Activated naive CD4-positive, alpha-beta T cell treated with anti-CD3 and anti-CD28 coated beads, Interleukin-2, amount 50 U/mL, for 16 hours (primary cell): ENCODE data around the gene KLHL8.
A peak's percentile ranks its signal among the peaks of the same experiment; 100 is the strongest.

Experiments used
- DNase-seq: peaks from one replicate; pipeline ENCODE4 v3.0.0-alpha.2; 2020

KLHL8 gene

DNA sequence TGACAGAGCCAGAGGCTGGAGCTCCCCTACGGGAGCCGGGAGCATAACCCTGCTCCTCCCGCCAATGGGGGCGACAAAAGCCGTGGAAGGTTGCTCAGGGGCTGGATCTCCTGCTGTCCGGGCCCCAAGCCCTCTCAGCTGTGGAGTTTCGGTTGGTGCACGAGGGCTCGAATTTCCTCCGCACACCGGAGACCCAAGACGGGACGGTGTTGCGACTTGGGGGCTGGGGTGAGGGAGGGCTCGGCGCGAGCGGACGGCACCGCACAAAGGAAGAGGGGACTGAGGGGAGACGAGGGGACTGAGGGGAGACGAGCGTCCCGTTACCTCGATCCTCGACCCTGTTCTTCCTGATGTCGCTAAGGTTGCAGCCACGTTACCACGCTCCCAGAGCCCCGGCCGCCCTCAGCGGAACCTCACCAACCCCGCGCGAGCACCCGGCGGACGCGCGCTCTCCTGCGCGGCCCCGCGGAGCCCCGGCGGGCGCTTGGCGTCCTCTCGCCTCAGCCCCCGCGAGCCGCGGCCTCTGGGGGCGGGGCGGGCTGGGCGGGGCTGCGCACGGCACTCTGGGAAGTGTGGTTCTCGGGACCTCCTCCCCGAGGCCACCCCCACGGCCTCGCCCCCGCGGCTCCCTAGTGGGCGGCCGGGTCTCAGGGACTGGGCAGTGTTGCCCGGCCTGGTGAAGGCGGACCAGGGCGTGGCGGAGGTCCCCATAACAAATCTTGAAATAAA lies at the start of gene KLHL8:
KLHL8 (minus strand) TSS at position 525 of the 729 bp plus-strand sequence. CDS start 25,079 bp downstream, outside the sequence.
- peak; percentile 90 for DNase-seq

DNA sequence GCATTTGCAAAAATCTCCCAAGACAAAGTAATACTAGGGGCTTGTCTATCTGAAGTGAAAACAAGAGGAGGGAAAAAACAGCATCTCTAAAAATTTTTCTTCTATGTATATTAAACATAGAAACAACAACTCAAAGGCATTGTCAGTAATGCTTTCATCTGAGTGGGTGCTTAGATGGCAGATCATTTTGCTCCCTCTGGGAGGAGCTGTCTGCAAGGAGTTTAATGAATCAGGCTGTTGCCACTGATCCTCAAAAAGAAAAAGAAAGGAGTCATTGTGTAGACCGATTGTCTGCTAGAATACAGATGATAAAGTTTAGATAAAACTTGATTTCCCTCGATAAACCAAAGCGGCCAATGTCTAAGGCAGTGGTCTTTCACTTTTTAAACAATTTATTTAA lies 49.7 kb upstream of the KLHL8 start:
- no peak for DNase-seq

DNA sequence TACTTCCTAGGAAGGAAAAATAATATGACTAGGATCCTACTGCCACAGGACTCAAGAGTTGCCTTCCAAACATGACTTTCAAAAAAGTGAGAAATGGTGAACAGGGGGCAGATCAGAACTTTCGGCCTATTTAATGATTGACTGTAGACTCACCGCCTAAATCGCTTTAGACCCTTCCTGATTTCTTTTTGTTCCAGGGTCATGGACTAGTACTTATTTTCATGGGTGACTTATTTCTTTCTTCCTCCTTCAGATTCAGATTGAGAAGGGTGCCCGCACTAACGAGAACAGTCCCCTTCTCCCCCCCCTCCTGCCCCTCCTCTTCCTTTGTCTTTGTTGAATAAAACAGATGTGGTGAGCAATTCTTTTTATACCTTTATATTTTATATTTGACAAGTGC lies 48.0 kb upstream of the KLHL8 start:
- DNase-seq, result no peak

DNA sequence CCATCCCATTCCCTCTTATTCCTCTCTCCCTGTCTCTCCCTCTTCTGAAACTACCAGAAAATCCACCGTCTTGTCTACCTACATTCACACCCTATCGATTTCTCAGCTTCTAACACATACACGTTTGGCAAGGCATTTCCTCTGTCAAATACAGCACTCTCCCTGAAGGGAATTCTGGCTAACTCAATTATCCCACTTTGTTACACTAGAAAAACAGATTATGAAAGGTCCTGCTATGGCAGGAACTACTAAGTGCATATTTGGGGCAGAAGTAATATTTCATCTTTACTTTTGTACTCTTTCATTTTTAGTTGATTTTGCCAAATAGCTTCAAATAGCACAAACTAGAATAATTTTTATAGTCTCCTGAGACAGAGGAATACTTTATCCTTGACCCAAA lies 46.6 kb upstream of the KLHL8 start:
- DNase-seq, result no peak

DNA sequence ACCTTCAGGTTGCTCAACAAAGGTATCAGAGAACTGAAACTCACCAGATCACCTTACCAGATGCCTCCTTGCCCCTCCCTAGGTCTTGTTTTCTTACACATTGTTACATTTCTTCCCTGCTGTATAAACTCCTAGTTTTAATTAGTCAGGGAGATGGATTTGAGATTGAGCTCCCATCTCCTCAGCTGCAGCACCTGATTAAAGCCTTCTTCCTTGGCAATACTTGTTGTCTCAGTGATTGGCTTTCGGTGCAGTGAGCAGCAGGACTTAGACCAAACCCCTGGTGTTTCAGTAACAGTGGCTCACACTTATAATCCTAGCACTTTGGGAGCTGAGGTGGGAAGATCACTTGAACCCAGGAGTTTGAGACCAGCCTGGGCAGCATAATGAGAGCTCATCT lies 42.5 kb upstream of the KLHL8 start:
- DNase-seq, result no peak

DNA sequence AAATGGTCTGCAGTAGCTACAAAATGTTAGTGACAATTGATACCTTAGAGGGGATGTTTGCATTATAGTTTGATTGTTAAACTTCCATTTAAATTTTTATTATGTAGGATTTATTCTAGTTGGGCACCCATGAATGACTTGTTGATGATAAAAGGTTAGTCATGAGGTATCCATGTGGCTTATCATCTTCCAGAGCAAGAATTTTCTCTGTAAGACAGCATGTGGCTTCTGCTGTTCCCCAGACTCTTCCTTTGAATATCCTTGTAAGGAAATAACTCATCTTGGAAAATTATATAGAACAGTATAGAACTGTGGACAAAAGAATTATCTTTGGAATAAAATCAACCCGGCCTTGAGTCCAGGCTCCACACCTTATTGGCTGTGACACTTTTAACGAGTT lies 40.1 kb upstream of the KLHL8 start:
- DNase-seq, result no peak

DNA sequence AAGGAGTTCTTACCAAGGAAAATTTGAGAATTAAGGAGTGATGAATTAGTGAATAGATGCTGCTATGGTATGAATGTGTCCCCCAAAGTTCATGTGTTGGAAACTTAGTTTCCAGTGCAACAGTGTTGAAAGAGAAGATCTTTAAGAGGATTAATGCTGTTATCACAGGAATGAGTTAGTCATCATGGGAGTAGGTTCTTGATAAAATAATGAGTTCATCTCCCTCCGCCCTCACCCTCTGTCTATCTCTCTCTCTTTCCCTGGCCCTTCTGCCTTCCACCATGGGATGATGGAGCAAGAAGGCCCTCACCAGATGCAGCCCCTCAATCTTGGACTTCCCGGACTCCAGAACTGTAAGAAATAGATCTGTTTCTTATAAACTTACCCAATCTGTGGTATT lies 38.3 kb upstream of the KLHL8 start:
- DNase-seq, result no peak

DNA sequence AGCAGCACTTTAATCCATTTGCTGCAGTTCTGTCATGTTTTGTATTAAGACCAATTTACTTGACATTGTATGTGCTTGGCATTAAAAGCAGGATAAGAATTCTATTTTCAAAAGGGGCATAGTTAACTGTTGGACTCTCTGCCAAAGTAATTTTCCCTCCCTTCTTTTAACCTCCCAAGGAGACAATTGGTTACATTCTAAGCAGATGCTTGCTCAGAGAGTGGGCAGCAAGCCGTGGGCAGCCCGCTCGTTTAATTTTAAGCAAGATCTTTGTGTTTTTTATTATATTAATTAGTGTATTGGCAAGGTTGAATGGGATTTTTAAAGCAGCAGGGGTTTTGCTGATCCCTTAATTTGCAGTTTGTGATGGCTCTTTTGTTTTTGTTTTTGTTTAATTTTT lies 37.1 kb upstream of the KLHL8 start:
- DNase-seq, result no peak

DNA sequence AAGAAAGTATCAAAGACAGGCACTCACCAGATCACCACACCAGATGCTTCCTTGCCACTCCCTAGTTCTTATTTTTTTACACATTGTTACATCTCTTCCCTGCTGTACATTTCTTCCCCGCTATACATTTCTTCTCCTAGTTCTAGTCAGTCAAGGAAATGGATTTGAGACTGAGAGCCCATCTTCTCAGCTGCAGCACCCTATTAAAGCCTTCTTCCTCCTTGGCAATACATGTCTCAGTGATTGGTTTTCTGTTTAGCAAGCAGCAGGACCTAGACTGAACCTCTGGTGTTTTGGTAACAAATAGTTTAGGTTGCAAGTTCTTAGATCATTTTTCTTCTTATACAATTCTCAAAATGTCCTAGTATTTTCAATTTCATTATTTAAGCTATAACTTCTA lies 35.3 kb upstream of the KLHL8 start:
- DNase-seq, result no peak

DNA sequence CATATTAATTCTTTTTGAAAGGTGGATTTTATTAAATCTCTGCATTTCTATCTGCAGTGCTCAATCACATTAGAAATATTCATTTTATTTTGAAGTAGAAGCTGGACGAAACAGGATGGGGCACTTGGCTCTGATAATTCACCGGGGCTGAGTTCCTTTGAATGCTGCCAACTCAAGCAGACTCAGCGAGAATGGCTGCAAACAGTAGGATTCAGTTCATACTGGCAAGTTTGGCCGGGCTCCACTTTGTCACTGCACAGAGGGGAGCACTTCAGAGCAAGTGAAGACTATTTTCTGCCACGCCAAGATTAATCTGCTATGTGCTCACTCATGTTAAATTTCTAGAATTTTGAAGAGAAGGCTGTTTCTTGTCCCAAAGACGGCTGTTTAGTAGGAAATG lies 30.7 kb upstream of the KLHL8 start:
- no peak for DNase-seq

DNA sequence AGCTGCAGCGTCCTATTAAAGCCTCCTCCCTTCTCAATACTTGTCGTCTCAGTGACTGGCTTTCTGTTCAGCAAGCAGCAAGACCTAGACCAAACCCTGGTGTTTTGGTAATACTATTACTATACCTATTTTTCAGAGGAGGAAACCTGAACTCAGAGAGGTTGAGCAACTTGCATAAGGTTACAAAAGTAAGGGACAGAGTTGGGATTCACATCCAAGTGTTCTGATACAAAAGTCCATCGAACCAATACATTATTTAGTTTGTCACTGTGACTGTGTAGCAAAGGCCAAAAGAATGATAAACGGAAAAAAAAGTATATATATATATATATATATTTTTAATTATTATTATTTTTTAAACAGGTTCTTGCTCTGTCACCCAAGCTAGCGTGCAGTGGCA lies 29.9 kb upstream of the KLHL8 start:
- no peak for DNase-seq

DNA sequence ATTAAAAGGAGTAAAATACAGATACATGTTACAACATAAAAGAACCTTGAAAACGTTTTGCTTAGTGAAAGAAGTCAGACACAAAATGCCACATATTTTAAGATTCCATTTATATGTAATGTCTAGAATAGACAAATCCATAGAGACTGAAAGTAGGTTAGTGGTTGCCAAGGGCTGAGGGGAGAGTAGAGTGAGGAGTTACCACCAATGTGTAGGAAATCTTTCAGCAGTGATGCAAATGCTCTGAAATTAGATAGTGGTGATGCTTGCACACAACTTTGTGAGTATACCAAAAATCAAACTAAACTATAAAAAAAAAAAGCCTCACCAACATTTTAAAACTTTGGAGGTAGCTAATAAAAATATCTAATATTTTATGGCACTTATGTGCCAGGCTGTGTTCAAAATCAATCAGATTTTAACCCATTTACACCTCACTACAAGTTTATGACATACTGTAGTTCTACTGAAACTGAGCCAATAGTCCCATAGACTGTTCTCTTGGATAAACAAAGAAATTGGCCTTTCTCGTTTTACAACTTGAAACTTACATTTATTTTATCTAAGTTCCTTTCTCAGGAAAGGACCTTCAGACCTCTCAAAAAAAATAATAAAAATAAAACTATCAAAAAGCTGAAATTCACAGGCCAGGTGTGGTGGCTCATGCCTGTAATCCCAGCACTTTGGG lies 29.1 kb upstream of the KLHL8 start:
- DNase-seq, result no peak

DNA sequence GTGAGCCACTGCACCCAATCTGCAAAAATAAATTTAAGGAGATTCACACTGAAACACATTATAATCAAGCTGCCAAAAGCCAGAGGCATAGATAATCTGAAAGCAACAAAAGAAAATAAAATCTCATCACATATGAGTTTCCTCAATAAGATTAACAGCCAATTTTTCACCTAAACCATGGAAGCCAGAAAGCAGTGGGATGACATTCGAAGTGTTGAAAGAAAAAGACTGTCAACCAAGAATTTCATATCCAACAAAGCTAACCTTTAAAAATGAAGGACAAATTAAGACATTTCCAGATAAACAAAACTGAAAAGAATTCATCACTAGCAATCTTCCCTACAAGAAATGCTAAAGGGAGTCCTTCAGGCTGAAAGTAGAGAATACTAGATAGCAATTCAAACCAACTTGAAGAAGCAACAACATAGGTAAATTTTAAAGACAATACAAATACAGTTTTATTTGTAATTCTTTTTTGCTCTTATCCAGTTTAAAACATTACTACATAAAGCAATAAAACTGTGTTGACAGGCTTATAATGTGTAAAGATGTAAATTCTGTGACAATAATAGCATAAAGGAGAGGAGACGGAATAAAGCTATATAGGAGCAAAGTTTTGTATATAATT lies 23.1 kb upstream of the KLHL8 start:
- no peak for DNase-seq

DNA sequence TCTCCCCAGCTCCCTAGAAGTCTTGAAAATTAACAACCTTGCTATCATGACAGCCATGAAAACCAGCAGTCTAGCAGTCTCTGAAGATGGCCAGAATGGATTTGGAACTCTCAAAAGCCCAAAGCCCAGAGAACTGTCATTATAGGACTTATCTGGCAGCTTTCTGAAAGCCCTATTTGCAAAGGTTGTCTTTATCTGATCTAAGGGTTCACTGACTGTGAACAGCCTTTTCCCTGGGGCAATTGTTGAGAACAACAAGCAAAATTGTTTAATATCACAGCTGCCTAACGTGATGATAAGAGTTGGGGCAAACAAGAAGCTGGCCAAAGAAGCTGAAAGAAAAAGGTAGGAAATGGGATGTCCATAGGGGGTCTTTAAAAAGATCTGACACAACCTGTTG lies 20.9 kb upstream of the KLHL8 start:
- no peak for DNase-seq

DNA sequence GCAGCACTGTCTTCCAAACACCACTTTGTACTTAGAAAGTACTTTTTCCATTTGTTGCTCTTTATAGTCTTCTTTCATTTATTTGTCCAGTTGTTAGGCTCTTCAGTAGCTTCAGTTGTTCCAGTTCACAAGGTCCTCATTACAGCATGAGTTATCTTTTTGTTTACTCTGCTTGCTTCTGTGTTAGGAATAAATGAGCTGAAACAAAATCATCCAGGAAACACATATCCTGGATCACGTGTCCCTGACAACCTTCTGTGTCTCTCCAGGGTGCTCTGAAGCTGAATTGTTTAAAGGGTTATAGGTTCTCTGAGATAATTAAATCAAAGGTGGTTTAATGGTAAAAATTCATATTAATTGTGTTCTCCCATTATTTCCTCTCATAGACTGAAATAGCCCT lies 19.9 kb upstream of the KLHL8 start:
- no peak for DNase-seq

DNA sequence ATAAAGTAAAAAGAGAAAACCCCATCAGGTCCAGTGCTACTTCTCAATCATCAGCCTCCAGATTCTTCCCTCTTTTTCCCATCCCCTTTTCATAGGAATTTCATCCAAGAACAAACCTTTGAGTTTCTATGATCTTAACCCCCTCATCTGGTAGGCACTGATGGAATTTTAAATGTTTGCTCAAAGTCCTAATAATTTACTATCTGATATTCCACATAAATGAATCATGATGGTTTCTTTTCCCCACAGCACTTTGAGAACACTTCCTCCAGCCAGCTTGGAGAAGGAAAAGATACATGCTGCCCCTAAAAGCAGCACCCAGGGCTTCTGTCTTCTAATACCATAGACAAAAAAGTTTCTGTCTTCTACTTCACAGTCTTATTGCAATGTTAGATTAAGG lies 19.4 kb upstream of the KLHL8 start:
- no peak for DNase-seq

DNA sequence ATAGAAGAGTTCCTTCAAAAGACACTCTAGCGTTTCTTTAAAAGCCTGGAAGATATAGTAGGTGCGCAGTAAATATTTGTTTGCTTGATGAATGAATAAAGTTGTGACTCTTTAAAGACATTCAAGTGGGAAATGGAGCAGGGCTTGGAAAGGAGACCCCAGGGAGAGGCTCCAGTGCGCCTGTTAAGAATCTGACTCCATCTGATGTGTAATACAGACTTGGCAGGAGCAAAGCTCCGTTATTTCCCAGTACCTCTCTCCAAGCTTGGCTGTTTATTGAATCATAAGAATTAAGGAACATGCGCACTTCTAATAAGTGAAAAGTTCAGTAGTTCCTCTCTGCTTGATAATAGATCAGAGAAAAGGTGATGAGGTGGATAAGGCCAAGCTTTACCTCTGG lies 18.8 kb upstream of the KLHL8 start:
- DNase-seq, result no peak

DNA sequence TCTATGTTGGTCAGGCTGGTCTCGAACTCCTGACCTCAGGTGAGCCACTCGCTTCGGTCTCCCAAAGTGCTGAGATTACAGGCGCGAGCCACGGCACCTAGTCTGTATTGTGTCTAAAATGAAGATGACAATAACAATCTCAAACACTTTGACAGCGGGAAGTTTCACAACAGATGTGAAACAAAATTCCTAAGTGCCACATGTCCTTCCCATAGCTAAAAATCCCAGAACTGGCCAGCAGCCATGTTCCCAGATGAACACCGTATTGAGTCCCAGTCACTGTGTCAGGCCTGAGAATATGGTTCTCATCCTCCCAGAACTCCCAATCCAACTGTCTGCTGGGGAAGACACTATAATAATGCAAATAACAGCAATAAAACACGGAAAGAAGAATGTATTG lies 16.4 kb upstream of the KLHL8 start:
- DNase-seq, result no peak

DNA sequence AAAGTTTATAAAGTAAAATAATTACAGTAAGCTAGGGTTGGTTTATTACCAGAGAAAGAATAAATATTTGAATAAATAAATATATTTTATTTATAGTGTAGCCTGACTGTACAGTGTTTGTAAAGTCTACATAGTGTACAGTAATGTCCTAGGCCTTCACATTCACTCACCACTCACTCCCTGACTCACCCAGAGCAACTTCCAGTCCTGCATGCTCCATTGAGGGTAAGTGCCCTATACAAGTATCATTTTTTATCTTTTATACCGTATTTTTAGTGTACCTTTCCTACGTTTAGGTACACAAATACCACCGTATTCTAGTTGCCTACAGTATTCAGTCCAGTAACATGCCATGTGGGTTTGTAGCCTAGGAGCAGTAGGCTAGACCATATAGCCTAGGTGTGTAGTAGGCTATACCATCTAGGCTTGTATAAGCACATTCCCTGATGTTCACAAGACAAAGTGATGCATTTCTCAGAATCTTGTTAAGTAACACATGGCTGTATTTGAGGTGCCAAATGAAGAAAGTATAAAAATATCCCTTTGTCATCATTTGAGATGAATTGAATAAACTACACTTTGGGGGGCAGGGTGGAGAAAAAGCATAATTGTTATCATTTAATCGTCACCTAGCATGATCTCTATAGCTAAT lies 14.7 kb upstream of the KLHL8 start:
- DNase-seq, result no peak

DNA sequence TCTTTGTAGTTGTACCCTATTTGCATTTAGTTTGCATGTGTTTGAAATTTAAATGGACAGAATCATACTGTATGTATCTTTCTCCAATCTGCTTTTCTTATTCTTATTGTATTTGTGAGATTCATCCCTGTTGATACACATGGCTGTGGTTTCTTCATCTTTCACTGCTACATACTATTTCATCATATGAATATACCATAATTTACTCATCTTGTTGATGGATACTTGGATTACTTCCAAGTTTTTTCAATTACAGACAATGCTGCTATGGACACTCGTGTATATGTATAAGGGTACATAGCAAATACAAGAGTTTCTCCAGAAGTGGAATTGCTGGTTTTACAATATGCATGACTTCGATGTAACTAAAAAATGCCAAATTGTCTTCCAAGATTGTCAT lies 11.8 kb upstream of the KLHL8 start:
- no peak for DNase-seq

DNA sequence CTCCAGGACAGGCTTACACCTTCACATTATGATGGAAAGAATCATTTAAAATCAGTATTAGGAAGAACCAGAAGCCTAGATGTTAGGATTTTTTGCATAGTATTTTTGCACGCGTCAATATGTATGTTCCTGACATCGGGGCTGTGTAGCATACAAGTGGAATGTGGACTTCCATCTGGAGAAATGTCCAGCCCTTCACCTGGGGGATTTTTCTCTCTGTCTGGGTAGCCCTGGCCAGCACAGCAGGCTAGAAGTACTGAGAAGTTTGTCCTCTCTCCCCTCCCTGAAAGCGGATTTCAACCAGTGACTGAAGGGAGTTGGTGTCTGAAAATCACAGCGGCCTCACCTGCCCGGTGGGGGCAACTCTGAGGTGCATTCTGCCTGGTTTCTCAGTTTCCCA lies 10.4 kb upstream of the KLHL8 start:
- no peak for DNase-seq

DNA sequence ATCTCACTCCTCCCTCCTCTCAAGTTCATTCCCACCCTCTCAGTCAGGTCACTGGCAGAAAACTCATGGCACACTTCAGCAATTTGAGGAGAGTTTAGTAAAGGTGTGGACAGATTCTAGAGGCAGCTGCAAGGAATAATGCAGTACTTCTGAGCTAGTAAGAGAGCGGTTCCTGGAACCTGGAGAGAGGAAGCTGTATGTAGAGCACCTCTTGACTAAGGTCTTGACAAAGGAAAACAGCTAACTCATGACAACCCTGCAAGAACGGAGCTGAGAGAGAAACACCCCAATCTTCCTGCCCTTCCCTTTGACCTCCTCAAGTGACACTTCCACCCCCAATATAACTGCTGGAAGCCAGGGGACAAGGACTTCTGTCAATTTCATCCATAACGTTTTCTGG lies 9.6 kb upstream of the KLHL8 start:
- no peak for DNase-seq

DNA sequence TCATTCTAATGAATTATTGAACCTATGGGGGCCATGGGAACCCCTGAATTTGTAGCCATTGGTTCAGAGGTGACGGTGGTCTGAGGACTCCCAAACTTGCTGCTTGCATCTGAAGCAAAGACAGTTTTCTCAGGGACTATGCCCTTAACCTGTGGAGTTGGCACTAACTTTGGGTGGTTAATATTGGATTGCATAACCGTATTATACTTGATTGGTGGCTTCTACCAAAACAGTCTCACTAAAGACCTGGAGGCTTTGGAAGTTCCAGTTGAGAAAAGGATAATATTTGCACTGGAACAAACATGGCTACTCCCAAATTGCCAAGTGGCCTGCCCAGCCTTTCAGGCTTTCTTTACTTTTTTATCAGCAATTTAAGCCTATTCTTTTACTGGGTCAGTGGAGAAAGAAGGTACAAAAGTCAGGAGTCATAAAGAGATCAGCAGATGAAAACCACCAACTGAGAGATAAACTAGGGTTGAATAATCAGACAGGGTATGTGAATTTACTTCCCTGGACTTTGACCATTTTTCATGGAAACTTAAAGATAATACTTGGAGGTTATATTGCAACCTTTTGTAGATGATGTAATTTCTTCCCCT lies 7.9 kb upstream of the KLHL8 start:
- no peak for DNase-seq

DNA sequence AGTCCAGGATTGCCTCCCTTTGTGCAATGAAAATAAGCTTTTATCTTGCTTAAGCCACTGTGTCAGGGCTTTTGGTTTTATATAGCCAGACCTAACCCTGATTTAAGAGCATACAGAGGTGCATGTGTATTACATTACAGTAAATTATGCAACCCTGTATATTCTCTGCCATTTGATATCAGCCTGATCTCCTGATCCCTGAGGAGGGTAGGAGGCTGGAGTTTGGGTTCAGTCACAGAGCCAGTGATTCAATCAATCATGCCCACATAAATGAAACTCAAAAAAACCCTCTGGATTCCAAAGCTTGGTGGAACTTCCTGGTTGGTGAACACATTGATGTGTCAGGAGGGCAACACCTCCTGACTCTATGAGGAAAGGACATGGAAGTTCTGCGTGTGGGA lies 7.3 kb upstream of the KLHL8 start:
- DNase-seq, result no peak
